NCI-H1436 treated with DMSO at 0.1 percent for 48 hours (cell line): ENCODE results near the gene DENND4B.
A peak's percentile ranks its signal among the peaks of the same experiment; 100 is the strongest.
"Not testable (repeated sequence)": the region's sequence is repeated elsewhere in the genome, so short reads cannot be mapped to it uniquely, and the experiment has no call there.

Source experiments
- DNase-seq: peaks from one replicate; lab custom pipeline; 2025; lab: John Stamatoyannopoulos, UW

DENND4B gene

GRCh38 chr1:153928791-153929341 lies 17.7 kb downstream of the DENND4B start:
- DNase-seq, result no peak

GRCh38 chr1:153928245-153928644 lies 18.3 kb downstream of the DENND4B start:
- DNase-seq, result no peak

GRCh38 chr1:153926405-153926804 lies 20.1 kb downstream of the DENND4B start:
- DNase-seq, result no peak

GRCh38 chr1:153922972-153923925 lies 23.3 kb downstream of the DENND4B start, which contains the start of gene GATAD2B:
TSS of gene GATAD2B (minus strand) at chr1:153922972. CDS start at chr1:153828347, 94,625 bp downstream.
- peak; percentile 99 for DNase-seq

- no peak for DNase-seq
Measured at GRCh38 chr1:153922076-153922971, 24.2 kb downstream of the DENND4B start.

- no peak for DNase-seq
Measured at GRCh38 chr1:153921803-153922075, 24.8 kb downstream of the DENND4B start.

- no peak for DNase-seq
Measured at GRCh38 chr1:153921080-153921802, 25.3 kb downstream of the DENND4B start.

- no peak for DNase-seq
Measured at GRCh38 chr1:153919876-153920852, 26.4 kb downstream of the DENND4B start.

- no peak for DNase-seq
Measured at GRCh38 chr1:153916297-153916696, 30.2 kb downstream of the DENND4B start.

GRCh38 chr1:153912349-153912748 lies 34.2 kb downstream of the DENND4B start:
- no peak for DNase-seq

GRCh38 chr1:153910560-153910959 lies 36.0 kb downstream of the DENND4B start:
- DNase-seq, result not testable (repeated sequence)

GRCh38 chr1:153908071-153908470 lies 38.4 kb downstream of the DENND4B start:
- no peak for DNase-seq

- no peak for DNase-seq
Measured at GRCh38 chr1:153907134-153907533, 39.4 kb downstream of the DENND4B start.

- DNase-seq, result no peak
Measured at GRCh38 chr1:153906396-153906795, 40.1 kb downstream of the DENND4B start.

- DNase-seq, result not testable (repeated sequence)
Measured at GRCh38 chr1:153905908-153906307, 40.6 kb downstream of the DENND4B start.

GRCh38 chr1:153903841-153904455 lies 42.6 kb downstream of the DENND4B start:
- DNase-seq, result no peak

- DNase-seq, result no peak
Measured at GRCh38 chr1:153899509-153899908, 47.0 kb downstream of the DENND4B start.

GRCh38 chr1:153895866-153896265 lies 50.7 kb downstream of the DENND4B start:
- not testable (repeated sequence) for DNase-seq

- DNase-seq, result not testable (repeated sequence)
Measured at GRCh38 chr1:153891042-153891441, 55.5 kb downstream of the DENND4B start.

GRCh38 chr1:153888533-153888932 lies 58.0 kb downstream of the DENND4B start:
- DNase-seq, result no peak
